Hematopoietic multipotent progenitor cell treated with erythropoietin and hydrocortisone succinate and interleukin-3 and kit ligand, for 15 days (in vitro differentiated cells): ENCODE measurements around the gene MOB3B.

Experiments used
- DNase-seq: peaks from one replicate; pipeline ENCODE4 v3.0.0-alpha.2; 2015; ENCODE audit warnings: low spot score

MOB3B gene

DNA sequence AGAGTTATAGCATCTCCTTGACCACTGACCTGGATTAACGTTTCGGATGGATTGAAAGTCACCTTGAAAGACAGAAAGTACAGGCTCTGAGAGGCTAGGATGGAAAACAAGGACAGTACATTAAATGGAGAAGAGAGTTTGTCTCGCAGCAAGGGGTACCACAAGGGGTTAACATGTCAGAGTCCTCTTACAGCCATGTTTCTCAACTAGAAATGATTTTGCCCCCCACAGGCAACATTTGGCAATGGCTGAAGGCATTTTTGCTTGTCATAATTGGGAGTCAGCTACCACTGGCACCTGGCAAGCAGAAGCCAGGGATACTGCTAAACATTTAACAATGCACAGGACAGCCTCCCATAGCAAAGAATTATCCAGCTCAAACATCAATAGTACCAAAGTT, 141.9 kb downstream of the MOB3B start:
- DNase-seq = no peak

DNA sequence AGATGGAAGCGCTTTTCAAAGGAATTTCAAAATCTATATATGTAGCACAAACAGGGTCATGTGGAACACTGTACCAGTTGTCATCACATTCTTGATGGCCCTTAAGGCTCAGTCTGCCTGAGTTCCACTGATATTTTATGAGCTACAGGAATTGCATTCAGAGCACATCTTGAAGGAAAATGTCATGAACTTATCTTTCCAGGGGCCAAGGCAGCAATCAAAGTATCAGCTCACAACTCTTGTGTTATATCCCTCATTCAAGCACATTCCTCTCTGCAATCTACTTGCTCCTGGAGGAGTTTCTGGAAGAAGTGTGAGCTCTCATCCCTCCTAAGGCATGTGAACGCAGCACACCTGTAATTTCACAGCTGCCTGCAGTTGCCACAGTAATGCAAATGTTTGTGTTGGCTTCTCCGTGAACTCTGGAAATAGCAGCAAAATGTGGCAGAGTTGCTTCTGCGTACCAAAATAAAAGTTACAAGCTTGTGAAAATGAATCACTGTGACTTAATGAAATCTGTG, 143.0 kb downstream of the MOB3B start:
- DNase-seq = no peak

DNA sequence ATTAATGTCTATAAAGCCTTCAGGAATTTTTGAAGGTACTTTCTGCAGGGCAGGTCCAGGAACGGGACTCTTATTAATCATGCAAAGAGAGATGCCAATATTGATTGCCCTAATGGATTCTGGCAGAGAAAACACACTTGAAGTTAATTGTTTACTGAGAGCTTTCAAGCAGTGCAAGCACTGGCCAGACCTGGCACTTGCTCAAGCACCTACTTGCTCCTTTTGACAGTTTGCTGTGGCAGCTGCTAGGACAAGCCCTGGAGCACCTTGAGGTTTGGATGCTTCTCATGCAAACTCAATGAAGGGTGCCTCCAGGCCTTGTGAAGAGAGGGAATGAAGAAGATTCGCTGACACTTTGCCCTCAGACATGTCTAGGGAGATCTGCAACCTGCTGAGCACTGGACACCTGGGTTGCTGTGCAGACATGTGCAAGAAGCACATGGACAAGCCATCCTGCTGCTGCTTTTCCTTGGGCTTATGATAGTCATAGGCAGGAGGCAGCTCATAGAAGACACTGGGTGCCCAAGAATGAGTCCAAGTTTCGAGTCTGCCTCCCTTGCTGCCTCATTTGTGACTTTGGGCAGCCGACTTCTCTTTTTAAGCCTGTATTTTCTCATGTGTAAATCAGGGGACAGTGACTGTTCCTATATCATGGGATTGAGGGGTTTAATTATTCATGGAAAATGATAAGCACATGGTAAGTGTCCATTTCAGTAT, 143.8 kb downstream of the MOB3B start:
- DNase-seq = no peak

DNA sequence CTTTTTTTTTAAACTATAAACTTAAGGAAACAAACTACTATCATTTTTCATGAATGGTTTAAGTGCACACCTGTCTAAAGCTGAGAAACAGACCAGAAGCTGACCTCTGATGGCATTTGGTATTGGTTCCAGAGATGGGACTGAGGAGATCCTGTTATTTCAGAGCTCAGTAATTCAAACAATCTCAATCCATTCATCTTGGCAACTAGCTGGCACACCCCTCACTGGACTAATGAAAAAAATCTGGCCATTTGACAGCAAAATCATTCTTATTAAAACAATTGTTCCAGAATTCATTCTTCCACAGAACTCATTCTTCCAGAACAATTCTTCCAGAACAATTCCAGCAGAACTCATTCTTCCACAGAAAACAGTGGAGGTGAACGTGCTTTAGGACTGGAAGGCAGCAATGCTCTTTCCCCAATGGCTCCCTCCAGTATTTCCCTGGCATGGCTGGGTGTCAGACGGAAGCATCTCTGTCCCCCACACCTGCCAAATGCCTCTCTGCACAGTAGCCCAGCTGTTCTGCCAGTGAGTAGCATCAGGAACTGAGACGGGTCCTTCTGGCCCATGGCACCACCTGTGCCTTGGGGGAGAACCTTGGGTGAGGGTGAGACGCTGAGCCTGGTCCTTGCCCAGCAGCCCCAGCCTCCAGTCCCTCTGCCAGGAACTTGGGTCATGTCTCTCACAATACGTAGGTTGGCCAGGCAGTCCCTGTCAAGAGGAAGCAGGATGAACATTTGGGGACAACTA, 145.2 kb downstream of the MOB3B start:
- DNase-seq = no peak

DNA sequence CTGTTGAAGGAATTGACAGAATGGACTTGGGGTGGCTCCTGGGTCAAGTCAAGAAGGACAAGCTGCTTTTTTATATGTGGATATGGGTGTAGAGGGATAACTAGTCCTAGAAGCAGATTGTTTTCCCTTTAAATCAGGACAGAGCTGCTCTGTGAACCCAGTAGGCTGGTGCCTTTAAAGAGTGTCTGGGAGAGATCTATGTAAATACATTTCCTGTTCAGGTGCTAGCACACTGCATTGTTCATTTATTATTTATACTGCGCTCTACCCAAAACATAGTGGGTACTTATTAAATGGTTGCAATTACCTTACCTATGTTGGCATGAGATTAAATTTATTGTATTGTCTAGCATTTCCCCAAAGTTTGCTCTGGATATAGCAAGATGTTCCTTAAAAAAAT, 146.1 kb downstream of the MOB3B start:
- DNase-seq = no peak

DNA sequence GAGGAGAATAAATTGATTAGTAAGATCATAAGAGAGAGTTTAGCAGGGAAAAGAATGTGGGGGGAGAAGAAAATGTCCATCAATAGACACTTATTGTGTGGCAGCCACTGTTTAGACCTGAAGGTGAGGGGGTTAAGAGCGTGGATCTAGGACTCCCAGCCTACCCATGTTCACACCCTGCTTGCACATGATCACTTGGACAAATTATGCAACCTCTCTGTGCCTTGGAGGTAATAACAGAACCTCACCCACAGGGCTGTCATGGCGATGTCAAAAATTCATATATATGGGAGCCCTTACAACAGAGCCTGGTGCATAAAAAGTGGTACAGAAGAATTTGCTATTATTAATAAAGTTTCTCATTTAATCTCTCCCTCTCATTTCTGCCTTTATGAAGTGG, 146.6 kb downstream of the MOB3B start:
- no peak for DNase-seq

DNA sequence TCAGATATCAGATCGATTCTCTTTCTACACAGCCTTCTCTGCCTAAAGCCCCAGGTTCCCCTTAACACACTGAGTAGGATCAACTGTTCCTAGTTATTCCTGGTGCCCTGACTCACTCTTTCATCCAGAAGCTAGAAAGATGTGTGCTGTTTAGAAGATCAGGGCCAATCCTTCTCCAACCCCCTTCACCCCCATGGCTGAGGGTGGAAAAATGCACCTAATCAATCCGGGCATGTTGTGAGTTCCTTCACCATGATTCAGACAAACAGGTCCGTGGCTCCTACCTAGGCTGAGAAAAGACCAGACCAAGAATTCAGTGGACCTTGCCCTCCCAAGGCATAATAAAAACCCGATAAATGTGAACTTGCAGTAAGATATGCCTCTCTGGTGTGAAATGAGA, 147.3 kb downstream of the MOB3B start:
- DNase-seq = no peak

DNA sequence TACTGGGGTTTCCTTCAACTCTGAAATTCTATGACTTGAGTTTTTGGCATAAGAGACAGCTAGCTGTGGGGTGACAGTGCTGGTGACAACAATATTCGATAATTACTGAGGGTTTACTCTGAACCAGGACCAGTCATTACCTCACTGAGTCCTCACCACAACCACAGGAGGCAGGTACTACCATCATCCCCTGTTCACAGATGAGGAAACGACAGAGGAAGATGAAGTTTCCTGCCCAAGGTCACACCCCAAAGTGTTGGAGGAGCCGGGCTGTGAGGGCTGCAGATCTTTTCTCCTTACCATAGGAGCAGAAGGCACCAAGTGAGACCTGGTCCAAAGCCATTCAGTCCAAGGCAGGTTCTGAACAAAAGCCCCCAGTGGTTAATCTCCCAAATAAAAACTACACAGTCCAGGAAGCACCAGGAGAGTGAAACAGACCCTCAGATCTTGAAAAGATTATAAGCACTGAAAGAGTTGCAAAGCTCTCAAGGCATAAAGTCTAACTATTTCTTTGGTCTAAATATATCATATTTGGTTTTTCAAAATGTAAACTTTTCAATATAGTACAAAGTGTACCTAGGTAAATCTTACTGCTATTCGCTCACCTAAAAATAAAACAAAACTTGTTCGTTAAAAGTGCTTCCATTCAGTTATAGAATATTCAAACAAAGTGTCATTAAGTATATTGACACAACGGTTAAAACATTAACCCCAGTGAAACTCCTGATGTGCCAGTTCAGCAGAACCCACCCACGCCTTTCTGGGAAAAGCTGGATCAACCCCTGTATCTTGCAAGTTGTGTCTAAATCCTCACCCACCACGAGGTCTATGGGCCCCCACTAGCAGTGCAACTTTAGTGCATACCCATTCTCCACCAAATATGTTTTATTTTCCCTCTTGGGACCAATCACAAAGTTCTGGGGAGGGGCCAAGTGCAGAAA, 150.0 kb downstream of the MOB3B start:
- DNase-seq = no peak

DNA sequence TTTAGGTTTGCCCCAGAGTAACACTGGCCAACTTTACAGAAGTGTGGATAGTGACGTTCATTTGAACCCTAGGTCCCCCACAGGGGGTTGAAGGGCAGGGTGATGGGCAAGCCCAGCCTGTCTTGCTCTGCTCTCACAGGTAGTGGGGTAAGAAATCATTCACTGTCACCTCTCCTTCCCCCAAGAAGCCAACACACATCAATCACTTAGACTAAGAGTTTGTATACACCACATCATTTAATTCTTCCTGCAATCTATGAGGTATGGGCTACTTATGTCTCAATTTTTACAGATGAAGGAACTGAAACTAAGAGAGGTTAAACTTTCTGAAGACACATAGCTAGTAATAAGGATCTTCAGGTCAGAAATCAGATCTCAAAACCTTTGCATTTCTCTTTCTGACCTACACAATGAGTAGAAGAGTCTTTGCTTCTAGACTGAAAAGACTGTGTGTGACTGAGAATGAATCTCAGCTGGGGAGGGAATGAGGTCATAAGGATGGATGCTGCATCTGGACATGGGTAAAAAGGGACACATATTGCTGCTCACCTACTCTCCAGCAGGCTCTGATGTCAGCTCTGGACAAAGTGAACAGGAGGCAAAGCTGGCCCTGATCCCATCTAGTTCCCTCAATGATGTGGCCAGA, 151.7 kb downstream of the MOB3B start:
- DNase-seq = no peak

DNA sequence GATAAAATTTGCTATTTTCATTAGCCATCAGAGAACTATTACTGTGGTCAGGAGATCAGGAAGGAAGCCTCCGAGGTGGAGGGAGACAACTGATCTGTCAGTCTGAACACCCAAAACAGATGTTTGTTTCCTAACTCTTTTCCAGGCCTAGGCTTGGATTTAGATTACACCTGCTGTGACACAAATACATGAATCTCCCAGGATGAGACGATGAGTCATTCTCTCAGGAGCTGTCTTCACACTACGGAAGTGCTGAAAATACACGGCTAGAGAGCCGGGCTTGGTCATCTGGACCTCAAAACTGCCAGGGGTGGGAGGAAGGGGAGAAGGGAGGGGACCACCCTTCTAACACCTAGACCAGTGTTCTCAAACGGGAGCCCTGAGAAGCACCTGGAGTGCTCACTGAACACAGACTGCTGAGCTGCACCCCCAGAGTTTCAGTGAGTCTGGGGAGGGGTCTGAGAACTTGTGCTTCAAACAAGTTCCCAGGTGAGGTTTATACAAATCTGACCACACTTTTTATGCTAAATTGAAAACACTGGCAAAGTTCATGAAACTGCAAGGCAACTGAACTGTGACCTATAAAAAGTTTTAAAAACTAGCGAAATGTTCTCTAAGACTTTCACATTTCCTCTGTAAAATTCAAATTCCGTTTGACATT, 152.3 kb downstream of the MOB3B start:
- no peak for DNase-seq

DNA sequence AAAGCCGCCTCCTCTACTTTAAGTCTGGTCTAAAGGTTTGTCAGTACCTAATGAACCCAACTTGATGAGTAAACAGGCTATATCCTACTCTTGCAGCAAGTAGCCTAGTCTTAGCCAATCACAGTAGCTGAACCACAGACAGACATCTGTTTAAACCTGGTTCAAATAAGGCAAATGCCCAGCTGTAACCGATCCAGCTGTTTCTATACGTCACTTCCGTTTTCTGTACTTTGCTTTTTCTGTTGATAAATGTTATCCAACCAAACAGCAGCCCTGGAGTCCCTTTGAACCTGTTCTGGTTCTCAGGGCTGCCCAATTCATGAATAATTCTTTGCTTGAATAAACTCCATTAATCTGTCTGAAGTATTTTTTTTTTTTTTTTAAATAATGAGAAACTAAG, 155.8 kb downstream of the MOB3B start:
- no peak for DNase-seq

DNA sequence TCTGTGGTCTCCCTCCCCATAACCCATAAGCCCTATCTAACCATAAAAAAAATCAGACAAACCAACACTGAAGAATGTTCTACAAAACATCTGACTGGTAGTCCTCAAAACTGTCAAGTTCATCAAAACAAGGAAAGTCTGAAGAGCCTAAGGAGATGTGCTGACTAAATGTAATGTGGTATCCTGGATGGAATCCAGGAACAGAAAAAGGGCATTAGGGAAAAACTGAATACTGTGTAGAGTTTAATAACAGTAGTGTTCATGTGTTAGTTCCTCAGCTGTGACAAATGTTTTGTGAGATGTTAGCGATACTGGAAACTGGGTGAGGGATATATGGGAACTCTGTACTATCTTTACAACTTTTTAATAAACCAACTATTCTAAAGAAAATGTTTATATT, 157.0 kb downstream of the MOB3B start:
- no peak for DNase-seq

DNA sequence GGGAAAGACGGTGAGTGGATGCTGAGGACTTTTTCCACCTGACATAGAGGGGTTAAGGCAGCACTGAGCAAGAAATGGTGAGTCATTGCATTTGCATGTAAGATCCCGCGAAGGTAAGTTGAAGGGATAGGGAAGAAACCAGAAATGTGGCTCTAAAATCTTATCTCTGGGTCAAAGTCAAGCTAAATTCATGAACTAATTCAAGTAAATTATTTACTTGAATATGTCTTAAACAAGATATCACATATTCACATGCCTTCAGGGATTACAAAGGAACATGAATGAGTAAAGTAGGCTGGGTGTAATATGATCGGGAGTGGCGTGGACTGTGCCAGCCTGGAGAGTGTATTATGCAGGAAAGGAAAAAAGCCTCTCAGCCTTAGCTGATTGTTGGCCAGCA, 158.2 kb downstream of the MOB3B start:
- no peak for DNase-seq

DNA sequence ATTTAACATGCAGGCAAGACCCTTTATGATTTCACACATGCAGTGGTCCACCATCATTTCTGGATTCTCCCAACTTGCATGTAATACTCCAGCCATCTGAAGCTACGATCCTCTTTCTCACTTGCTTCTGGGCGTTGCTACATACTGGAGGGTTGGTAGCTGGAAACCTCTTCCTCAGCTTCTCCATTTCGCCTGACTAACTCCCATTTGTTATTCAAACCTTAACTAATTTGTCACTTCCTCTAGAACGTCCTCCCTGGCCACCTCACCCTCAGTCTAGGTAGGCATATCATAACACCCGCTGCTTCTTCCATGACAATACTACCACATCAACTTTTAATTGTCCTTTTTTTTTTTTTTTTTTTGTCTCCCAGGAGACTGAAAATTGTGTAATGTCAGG, 160.0 kb downstream of the MOB3B start:
- no peak for DNase-seq

DNA sequence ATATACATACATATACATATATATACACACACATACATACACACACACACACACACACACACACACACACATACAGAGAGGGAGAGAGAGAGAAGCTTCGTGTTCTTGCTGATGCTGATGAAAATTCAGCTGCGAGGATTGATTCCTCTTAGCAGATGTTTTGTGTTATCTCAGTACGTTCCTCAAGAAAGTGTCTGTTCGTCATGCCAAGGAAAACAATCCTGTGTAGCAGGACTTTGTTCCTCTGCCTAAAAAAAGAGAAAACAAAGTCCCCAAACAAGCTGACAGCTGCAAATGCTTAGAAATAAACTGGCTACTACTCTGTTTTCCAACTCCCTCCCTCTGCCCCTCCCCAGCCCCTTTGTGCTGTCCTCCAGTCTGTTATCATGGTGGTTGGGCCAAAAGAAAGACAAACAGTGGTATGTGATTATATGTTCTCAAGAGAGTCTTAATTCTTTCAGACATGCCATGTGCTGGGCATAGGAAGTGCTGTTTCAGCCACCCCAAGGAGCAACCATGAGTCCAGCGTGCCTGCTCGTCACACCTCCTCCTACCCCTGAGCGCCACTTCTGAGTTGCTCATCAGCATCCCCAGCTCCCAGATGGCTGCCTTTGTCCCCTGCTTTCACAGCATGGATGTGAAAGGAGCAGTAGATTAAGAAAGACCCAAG, 161.2 kb downstream of the MOB3B start:
- DNase-seq = no peak

DNA sequence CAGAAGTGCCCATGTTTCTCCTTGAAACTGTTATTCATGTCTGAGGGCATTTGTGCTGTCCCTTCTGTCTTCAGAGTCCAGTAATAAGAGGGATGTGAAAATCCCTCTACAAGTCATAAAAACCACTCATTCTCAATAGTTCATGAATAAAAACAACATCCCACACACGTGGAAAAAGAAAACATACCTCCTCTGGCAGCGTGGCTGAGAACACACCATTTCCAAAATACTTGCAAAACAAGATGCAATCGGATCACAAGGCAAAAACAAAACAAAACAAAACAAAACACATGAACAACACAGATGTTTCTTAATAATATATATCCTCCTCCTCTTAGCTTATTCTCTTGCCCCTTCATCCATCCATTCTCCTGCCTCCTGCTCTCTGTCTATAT, 161.7 kb downstream of the MOB3B start:
- DNase-seq = no peak

DNA sequence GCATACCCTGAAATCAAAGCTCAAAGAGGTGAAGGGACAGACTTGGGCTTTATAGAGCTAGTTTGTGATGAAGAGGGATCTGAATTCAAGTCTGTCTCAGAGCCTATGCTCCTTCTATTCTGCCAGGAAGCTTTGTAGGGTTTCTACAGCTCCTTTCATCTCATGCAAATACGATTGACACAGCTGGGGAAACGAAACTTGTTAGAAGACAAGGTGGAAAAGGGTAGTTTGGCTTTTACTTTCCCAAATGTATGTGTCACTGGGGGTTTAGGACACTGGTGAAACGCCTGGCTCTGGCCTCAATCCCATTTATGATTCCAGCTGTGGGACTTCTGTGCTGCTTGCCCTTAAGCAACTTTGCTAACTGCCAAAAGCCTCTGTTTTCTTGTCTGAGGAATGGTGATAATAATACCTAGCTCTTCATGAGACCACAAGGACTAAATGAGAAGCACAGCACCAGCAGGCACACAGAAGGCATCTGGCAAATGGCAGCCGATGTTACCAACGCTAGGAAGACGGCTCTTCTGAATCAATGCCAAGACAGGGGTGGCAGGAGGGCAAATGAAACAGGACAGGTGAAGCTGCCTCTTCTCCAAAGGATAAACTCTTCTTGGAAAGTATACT, 162.3 kb downstream of the MOB3B start:
- DNase-seq = no peak

DNA sequence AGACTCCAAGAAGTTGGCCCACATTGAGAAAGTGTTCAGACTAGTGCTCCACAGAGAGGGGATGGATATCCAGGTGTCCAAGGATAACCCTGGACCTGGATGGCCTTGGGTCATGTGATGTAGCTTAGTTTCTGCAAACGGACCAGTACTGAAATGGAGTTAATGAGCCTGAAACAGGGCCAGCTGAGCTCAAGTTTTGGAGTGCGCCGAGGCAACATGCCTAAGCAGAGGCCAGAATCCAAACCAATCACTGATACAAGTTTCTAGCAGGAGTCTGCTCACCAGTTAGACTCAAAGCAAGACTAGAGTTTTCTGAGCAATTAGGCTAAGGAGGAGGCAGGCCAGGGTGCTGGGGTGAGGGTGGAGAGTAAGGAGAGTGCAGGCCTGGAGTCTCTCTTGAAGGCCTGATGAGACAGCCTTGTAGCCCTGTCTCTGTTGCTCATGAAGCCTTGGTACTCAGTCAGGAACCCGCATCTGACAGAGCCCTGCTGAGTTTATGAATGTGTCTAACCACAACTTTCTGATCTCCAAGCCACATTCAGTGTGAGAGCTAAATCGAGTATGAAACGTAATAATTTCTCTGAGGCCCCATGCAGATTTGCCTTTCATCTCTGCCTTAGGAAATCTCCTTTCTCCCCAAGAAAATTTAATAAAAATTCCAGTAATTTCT, 163.8 kb downstream of the MOB3B start:
- no peak for DNase-seq

DNA sequence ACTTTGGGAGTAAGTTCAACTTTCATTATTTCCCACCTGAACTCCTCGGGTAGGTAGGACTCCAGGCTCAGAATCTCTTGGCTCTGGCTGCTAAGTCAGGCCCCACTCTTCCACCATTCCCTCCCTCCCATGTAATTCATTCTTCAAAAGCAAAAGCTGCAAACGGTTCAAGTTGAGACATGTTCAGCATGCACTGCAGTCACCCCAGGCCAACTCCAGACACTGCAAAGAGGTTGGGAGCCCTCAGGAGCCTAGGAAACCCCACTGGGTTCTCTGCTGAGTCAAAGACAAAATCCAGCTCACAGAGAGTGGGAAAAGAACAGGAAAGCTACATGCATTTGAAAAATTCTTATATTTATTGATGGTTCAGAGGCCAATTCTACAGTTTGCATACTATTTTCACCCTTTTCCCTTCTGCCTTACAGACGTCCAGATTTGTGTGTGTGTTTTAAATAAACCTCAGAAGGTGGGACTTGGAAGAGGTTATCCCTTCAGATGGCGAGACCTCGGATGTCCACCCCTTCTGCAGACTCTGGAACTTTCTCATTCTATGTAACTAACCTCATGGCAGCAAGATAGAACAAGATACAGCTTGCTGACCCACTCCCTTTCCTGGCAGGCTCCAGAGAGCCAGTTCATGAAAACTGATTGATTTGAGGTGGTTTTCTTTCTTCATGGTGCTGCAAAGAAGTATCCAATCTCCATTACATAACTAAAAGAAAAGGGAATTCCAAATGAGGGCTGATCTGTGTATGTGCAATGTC, 167.0 kb downstream of the MOB3B start:
- no peak for DNase-seq
